ENCODE data around the gene NDUFAB1. TPM values are rescaled to one million over a fixed set of nuclear protein-coding genes. Genes with fewer than 3 reads are reported as not detected.

NDUFAB1 gene
- total and polyA plus RNA-seq, 2 of the 13 experiments (the other 11 are each of a cell fraction or from before 2014, with no cell fraction given): 221 to 601 TPM

GRCh38 chr16:23640931-23641765 is 45.0 kb upstream of the NDUFAB1 start, which contains the start of the genes DCTN5 and PALB2 (continued):
- TF ChIP-seq ZNF512B (CRISPR knock-in tag; IDR thresholded peaks at IDR 0.05; ENCODE audit: borderline replicate concordance) (no peak), ZBTB21 (CRISPR knock-in tag; IDR thresholded peaks at IDR 0.05) (peak; percentile 13; the same call in 1 of the 2 replicates), NFIB (CRISPR knock-in tag; IDR thresholded peaks at IDR 0.05; ENCODE audit: borderline replicate concordance) (no peak), ZNF75D (CRISPR knock-in tag; IDR thresholded peaks at IDR 0.05; ENCODE audit: borderline replicate concordance) (peak; percentile 80; the same call in 1 of the 2 replicates), TERF1 (CRISPR knock-in tag; IDR thresholded peaks at IDR 0.05) (no peak), MAFK (conservative IDR thresholded peaks at IDR 0.05 in 1 of 2, IDR thresholded peaks at IDR 0.05 in 1 of 2; ENCODE audit: low read length in 2 of 2) (peak; percentile 27 to 85; a peak in 3 of 4 replicates), RNF2 (conservative IDR thresholded peaks at IDR 0.05; ENCODE audit: low read depth) (peak; percentile 97), RBM22 (optimal IDR thresholded peaks at IDR 0.05; ENCODE audit: low read length) (no peak), ZNF766 (CRISPR knock-in tag; IDR thresholded peaks at IDR 0.05; ENCODE audit: borderline replicate concordance) (peak; percentile 98), GFI1 (CRISPR knock-in tag; IDR thresholded peaks at IDR 0.05; ENCODE audit: borderline replicate concordance) (peak; percentile 81), SMARCC2 (IDR thresholded peaks at IDR 0.05) (no peak), U2AF1 (optimal IDR thresholded peaks at IDR 0.05; ENCODE audit: low read depth, low read length) (peak; percentile 92), TRIM22 (IDR thresholded peaks at IDR 0.05) (no peak), ATF5 (CRISPR knock-in tag; IDR thresholded peaks at IDR 0.05; ENCODE audit: low read depth) (peak; percentile 98; the same call in 1 of the 2 replicates), CENPBD1 (CRISPR knock-in tag; IDR thresholded peaks at IDR 0.05; ENCODE audit: borderline replicate concordance, low read depth) (peak; percentile 91; the same call in 1 of the 2 replicates), CEBPZ (IDR thresholded peaks at IDR 0.05; ENCODE audit: low read length) (no peak), IRF2 (CRISPR knock-in tag; IDR thresholded peaks at IDR 0.05) (peak; percentile 97), MYNN (CRISPR knock-in tag; IDR thresholded peaks at IDR 0.05; ENCODE audit: low read depth) (peak; percentile 88; the same call in 1 of the 2 replicates)

All from HepG2 (cell line).